ENCODE data around the gene APOC4. TPM values are rescaled to one million over a fixed set of nuclear protein-coding genes. Genes with fewer than 3 reads are reported as not detected.
"Not testable (repeated sequence)": the region's sequence is repeated elsewhere in the genome, so short reads cannot be mapped to it uniquely, and the experiment has no call there.

APOC4 gene
- total RNA-seq, 2 donors from 2014 or later, result not detected

DNA sequence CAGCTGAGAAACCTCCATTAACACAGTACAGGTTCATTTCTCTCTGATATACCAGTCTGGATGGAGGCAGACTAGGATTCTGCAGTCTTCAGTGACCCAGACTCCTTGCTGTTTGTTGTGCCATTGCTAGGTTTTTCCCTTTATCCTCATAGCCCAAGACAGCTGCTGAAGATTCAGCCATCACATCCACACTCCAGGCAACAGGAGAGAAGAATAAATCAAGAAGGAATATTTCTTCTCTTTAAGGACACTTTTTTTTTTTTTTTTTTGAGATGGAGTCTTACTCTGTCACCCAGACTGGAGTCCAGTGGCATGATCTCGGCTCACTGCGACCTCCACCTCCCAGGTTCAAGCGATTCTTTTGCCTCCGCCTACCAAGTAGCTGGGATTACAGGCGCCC is 27.4 kb downstream of the APOC4 start:
- DNase-seq, result no peak
- intact Hi-C loops (cut with DNase I), result no loop called here
- peaks cover 17% of the 10 kb centered on the region for H3K36me3 ChIP-seq
- no peak overlapping the region for H3K4me3 ChIP-seq
- H3K9me3 ChIP-seq, result no peaks in the 10 kb centered on the region
- no peaks in the 10 kb centered on the region for H3K4me1 ChIP-seq
- H3K27me3 ChIP-seq, result no peaks in the 10 kb centered on the region
- TF ChIP-seq, protein P1, sequence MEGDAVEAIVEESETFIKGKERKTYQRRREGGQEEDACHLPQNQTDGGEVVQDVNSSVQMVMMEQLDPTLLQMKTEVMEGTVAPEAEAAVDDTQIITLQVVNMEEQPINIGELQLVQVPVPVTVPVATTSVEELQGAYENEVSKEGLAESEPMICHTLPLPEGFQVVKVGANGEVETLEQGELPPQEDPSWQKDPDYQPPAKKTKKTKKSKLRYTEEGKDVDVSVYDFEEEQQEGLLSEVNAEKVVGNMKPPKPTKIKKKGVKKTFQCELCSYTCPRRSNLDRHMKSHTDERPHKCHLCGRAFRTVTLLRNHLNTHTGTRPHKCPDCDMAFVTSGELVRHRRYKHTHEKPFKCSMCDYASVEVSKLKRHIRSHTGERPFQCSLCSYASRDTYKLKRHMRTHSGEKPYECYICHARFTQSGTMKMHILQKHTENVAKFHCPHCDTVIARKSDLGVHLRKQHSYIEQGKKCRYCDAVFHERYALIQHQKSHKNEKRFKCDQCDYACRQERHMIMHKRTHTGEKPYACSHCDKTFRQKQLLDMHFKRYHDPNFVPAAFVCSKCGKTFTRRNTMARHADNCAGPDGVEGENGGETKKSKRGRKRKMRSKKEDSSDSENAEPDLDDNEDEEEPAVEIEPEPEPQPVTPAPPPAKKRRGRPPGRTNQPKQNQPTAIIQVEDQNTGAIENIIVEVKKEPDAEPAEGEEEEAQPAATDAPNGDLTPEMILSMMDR (IDR thresholded peaks at IDR 0.05), result no peak
- H3K9ac ChIP-seq (ENCODE audit: low read depth in 2 of 2, low read length in 2 of 2), result no peak overlapping the region
- H3K27ac ChIP-seq, result no peak overlapping the region

GRCh38 chr19:44971451-44971850 is 29.4 kb downstream of the APOC4 start:
- H3K4me3 ChIP-seq; H3K27me3 ChIP-seq; H3K27ac ChIP-seq; DNase-seq; H3K4me1 ChIP-seq; H3K9ac ChIP-seq (ENCODE audit: low read depth in 2 of 2, low read length in 2 of 2); H3K9me3 ChIP-seq; intact Hi-C loops (cut with DNase I): not testable (repeated sequence)
- H3K36me3 ChIP-seq, result peaks cover 15% of the 10 kb centered on the region

DNA sequence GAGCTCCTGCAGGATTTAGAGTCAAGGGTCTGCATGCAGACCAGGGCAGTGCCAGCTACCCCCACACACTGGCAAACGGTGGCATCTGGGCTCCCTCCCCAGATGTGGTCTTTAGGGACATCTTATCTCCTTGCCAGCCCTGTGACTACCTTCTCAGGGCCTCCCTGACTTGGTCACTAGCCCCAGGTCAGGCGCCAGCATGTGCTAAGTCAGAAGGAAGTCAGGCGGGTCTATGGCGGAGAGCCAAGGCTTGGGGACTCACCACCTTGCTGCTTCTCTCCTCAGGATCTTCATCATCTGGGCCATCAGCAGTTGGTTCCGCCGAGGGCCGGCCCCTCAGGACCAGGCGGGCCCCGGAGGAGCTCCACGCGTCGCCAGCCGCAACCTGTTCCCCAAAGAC is 30.8 kb downstream of the APOC4 start:
- H3K27ac ChIP-seq, result no peak overlapping the region
- TF ChIP-seq, protein P1 (IDR thresholded peaks at IDR 0.05), result no peak
- H3K9ac ChIP-seq (ENCODE audit: low read depth in 2 of 2, low read length in 2 of 2), result no peak overlapping the region
- no peaks in the 10 kb centered on the region for H3K27me3 ChIP-seq
- intact Hi-C loops (cut with DNase I), result no loop called here
- H3K36me3 ChIP-seq, result peaks cover 20% of the 10 kb centered on the region
- no peaks in the 10 kb centered on the region for H3K4me1 ChIP-seq
- no peaks in the 10 kb centered on the region for H3K9me3 ChIP-seq
- DNase-seq, result no peak
- H3K4me3 ChIP-seq, result no peak overlapping the region

GRCh38 chr19:44973982-44974735 is 32.1 kb downstream of the APOC4 start:
- Histone ChIP-seq H3K9ac (ENCODE audit: low read depth in 2 of 2, low read length in 2 of 2) (no peak overlapping the region), H3K27me3 (no peaks in the 10 kb centered on the region), H3K4me1 (no peaks in the 10 kb centered on the region), H3K4me3 (no peak overlapping the region), H3K36me3 (peaks cover 20% of the 10 kb centered on the region), H3K9me3 (no peaks in the 10 kb centered on the region), H3K27ac (no peak overlapping the region)
- TF ChIP-seq, protein P1 (IDR thresholded peaks at IDR 0.05), result no peak
- DNase-seq, result no peak
- intact Hi-C loops (cut with DNase I), result no loop called here

DNA sequence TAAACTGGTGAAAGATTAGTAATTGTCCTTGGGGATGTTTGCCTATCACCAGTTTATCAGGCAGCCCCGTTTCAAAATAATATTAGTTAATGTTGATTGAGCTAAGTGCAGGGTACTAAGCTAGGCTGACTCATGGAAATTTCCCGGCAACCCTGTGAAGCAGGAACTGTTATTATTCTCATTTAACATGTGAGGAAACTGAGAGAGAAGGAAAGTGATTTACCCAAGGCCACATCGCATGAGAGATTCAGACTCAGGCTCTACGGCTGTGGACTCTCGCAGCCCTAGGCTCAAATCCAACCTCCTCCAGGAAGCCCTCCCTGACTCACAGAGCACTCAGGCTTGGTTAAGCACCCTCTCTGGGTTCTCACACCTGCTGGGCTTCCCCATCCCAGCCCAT is 32.8 kb downstream of the APOC4 start:
- DNase-seq, result no peak
- H3K9me3 ChIP-seq, result no peaks in the 10 kb centered on the region
- H3K27ac ChIP-seq, result no peak overlapping the region
- H3K36me3 ChIP-seq, result peaks cover 20% of the 10 kb centered on the region
- no peak overlapping the region for H3K4me3 ChIP-seq
- no peaks in the 10 kb centered on the region for H3K4me1 ChIP-seq
- no peaks in the 10 kb centered on the region for H3K27me3 ChIP-seq
- no peak overlapping the region for H3K9ac ChIP-seq (ENCODE audit: low read depth in 2 of 2, low read length in 2 of 2)
- intact Hi-C loops (cut with DNase I), result no loop called here
- TF ChIP-seq, protein P1 (IDR thresholded peaks at IDR 0.05), result no peak

DNA sequence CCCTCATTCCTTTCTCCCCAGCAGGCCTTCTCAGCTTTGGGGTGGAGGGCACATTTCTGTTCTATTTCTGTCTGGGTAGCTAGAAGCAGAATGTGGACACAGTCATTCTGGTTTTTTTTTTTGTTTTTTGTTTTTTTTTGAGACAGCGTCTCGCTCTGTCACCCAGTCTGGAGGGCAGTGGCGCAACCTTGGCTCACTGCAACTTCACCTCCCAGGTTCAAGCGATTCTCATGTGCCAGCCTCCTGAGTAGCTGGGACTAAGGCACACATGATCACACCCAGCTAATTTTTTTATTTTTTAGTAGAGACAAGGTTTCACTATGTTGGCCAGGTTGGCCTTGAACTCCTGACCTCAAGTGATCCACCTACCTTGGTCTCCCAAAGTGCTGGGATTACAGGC is 33.4 kb downstream of the APOC4 start:
- intact Hi-C loops (cut with DNase I), result no loop called here
- H3K4me1 ChIP-seq, result no peaks in the 10 kb centered on the region
- H3K36me3 ChIP-seq, result peaks cover 20% of the 10 kb centered on the region
- H3K27ac ChIP-seq, result no peak overlapping the region
- no peaks in the 10 kb centered on the region for H3K9me3 ChIP-seq
- H3K9ac ChIP-seq (ENCODE audit: low read depth in 2 of 2, low read length in 2 of 2), result no peak overlapping the region
- H3K4me3 ChIP-seq, result no peak overlapping the region
- no peaks in the 10 kb centered on the region for H3K27me3 ChIP-seq
- DNase-seq, result no peak
- TF ChIP-seq, protein P1 (IDR thresholded peaks at IDR 0.05), result no peak

All from colonic mucosa (tissue), 4 donors.